IPS-18a (cell line): ENCODE measurements around the gene PPP3R1.

ENCODE experiments used
- H3K27ac ChIP-seq: one replicate; pipeline ENCODE4 v1.5.1; 2013; ENCODE audit warnings: low read length
- H3K27me3 ChIP-seq: one replicate; pipeline ENCODE4 v1.6.1; 2013; ENCODE audit warnings: mild to moderate bottlenecking, low read length; ENCODE audit not compliant: control insufficient read depth, insufficient read depth
- H3K36me3 ChIP-seq: one replicate; pipeline ENCODE4 v1.6.1; 2013; ENCODE audit warnings: low read depth, low read length; ENCODE audit not compliant: control insufficient read depth
- H3K4me1 ChIP-seq: one replicate; pipeline ENCODE4 v1.6.1; 2013; ENCODE audit warnings: low read depth, low read length; ENCODE audit not compliant: control insufficient read depth
- H3K4me3 ChIP-seq: one replicate; pipeline ENCODE4 v1.5.1; 2013; ENCODE audit warnings: low read length
- H3K9ac ChIP-seq: one replicate; pipeline ENCODE4 v1.6.1; 2013; ENCODE audit warnings: mild to moderate bottlenecking, low read length, moderate library complexity
- H3K9me3 ChIP-seq: one replicate; pipeline ENCODE4 v1.6.1; 2013; ENCODE audit warnings: low read depth, low read length; ENCODE audit not compliant: control insufficient read depth

PPP3R1 gene

DNA sequence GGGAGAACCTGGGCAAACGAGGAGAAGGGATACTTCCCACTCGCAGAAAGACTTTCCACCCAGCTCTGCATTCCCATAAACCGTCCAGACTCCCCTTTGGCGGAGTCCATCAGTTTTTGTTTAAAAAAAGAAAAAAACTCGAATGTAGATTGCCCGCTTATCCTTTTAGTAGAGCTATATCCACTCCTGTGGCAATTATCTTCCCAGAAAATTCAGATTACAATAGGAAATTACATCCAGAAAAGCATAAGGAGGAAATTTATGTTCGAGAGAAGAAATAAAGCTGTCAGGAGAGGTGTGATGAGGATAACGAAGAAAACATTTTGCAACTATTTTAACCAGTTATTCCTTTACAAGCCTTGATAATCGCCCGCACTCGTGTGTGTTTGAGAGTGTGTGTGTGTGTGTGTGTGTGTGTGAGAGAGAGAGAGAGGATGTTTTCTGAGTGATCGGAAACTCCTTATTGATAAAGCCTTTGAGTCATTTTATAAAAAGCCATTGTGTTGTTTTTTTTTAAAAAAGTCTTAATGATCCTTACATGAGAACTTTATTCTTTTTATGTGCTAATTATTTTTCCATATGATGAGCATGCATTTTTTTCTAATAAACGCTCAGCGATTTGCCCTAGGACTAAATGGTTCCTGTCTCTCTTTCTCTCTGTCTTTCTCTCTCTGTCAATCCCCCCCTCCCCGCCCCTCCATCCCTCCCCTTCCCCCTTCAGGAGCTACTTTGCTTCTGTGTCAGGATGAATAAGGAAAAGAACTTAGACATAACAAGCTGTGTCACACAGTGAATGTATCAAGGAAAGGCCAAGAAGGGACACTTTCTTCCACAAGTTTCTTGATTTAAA is 1.1 kb upstream of the PPP3R1 start:
- no peaks in the 10 kb centered on the region for H3K9me3 ChIP-seq
- H3K4me1 ChIP-seq = peaks cover 23% of the 10 kb centered on the region
- peak overlapping the region; percentile 82 for H3K4me3 ChIP-seq
- peaks cover 3% of the 10 kb centered on the region for H3K36me3 ChIP-seq
- peak overlapping the region; percentile 73 for H3K9ac ChIP-seq
- no peak overlapping the region for H3K27ac ChIP-seq
- H3K27me3 ChIP-seq = no peaks in the 10 kb centered on the region

DNA sequence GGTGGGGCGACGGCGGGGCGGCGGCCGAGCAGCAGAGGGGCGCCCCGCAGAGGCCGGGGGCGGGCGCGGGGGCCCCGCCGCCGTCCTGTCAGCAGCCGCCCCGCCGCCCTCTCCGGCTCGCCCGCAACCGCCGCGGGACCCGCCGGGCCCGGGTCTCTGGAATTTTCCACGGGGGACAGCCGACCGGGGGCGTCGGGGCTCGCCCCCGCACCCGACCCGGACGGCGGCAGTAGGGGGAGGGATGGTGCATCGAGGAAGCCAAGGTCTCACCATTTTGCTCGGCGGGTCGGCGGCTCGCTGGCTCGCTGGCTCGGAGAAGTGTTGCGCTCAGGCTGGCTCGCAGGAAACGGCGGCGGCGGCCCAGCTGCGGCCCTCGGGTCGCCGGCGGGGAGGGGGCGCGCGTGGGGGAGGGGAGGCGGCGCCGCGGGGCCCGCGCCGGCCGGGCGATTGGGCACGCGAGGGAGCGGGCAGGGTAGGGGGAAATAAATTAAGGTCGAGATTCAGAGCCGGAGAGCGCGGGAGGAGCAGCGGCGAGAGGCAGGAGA is 405 bp downstream of the PPP3R1 start:
- peak overlapping the region; percentile 98 for H3K4me3 ChIP-seq
- peaks cover 3% of the 10 kb centered on the region for H3K36me3 ChIP-seq
- H3K9me3 ChIP-seq = no peaks in the 10 kb centered on the region
- H3K9ac ChIP-seq = peak overlapping the region; percentile 76
- H3K27ac ChIP-seq = no peak overlapping the region
- no peaks in the 10 kb centered on the region for H3K27me3 ChIP-seq
- H3K4me1 ChIP-seq = peaks cover 22% of the 10 kb centered on the region

DNA sequence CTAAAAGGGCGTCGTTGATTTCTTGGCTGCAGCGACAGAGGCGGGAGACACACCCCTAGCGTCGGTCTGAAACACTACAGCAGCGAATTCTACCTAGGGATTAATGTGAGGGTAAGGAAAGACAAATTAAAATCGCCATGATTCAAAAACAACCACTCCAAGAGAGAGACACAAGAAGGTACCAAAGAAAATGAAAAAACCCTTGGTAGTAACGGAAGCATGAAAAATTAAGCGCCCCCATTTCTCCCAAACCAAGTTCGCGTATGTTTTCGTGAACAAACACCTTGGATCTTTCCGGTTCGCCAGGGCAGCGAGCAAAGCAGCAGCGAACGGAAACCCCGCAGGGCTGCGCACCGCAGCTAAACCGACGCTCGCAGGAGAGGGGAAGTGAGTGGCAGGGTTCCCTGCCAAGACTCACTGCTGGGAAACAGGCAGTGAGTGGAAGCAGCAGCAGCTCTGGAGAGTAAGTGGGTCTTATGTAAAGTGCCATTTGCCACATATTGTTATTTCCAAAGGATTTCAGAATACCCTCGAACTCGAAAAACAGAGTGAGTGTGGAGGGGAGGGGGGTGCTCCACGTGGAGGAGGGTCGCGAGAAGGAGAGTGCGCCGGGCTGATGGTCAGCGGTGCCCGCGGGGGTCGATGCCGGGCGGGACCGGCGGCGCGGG is 1.0 kb downstream of the PPP3R1 start:
- H3K4me3 ChIP-seq = peak overlapping the region; percentile 98
- H3K36me3 ChIP-seq = peaks cover 3% of the 10 kb centered on the region

DNA sequence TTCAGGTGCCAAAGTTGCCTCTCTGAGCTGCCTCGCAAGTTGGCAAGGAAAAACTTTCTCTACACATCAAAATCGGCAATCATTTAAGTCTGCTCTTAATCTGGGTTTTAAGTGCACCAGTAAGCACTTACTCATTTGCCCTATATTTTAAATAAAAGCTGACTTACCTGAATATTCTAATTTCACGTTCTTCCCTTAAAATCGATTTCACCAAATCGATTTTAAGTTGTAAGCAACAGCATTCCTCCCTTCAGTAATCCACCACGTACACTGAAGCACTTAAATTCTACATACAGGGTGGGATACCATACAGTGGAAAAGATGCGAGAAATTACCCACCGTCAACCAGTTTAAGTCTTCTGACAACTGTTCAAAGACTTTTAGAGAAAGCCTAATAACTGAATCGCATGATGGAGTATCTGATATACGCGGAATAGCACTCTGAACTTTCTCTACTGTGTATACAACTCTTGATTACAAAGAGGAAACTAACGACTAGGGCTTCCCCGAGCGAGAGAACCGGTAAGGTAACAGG is 1.6 kb downstream of the PPP3R1 start:
- Histone ChIP-seq H3K36me3 (peaks cover 3% of the 10 kb centered on the region), H3K4me1 (peaks cover 14% of the 10 kb centered on the region), H3K27ac (peak overlapping the region; percentile 28), H3K9ac (peak overlapping the region; percentile 76), H3K4me3 (peak overlapping the region; percentile 98), H3K9me3 (no peaks in the 10 kb centered on the region), H3K27me3 (no peaks in the 10 kb centered on the region)

More for the DNA sequence above, 1.0 kb downstream of the PPP3R1 start:
- H3K9ac ChIP-seq = peak overlapping the region; percentile 76
- H3K27ac ChIP-seq = peak overlapping the region; percentile 28
- H3K9me3 ChIP-seq = no peaks in the 10 kb centered on the region
- H3K4me1 ChIP-seq = peaks cover 18% of the 10 kb centered on the region
- H3K27me3 ChIP-seq = no peaks in the 10 kb centered on the region

DNA sequence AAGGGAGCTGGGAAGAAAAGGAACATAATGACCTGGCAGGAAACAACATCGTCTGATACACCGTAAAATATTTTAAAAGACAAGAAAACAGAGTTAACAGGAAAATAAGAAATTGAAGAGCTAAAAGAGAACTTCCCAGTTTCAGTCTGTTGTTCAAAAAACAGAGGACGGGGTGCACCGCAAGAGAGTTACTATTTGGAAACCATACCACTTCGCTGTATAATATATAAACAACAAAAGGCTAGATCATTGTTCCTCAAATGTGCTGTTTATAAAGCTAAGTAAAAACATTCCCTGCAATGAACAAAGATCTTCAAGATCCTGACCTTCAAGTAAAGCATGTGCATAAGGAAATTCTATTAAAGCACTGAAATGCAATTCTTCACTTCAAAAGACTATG is 2.1 kb downstream of the PPP3R1 start:
- H3K36me3 ChIP-seq = peaks cover 3% of the 10 kb centered on the region
- H3K9me3 ChIP-seq = no peaks in the 10 kb centered on the region
- H3K27me3 ChIP-seq = no peaks in the 10 kb centered on the region
- peaks cover 13% of the 10 kb centered on the region for H3K4me1 ChIP-seq
- peak overlapping the region; percentile 98 for H3K4me3 ChIP-seq
- H3K9ac ChIP-seq = peak overlapping the region; percentile 76
- peak overlapping the region; percentile 28 for H3K27ac ChIP-seq

DNA sequence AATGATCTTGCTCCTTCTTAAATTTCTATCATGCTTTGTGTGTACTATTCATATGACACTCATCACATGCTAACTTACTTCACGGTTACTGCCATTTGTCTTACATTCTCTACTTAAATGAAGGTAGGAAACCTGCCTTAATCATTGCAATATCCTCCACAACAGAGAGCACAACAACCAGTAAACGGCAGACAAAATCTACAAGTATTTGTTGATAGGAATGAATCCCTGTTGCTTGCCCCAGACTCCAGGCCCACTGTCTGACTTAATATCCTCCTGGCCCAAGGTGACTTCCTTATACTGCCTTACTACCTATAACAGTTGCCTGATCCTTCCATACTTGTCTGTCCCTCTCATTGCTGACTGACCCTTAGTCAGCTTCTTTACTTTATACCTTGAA is 3.5 kb downstream of the PPP3R1 start:
- Histone ChIP-seq H3K27ac (no peak overlapping the region), H3K27me3 (no peaks in the 10 kb centered on the region), H3K36me3 (peaks cover 3% of the 10 kb centered on the region), H3K9ac (no peak overlapping the region), H3K4me3 (no peak overlapping the region), H3K4me1 (peaks cover 13% of the 10 kb centered on the region), H3K9me3 (no peaks in the 10 kb centered on the region)

DNA sequence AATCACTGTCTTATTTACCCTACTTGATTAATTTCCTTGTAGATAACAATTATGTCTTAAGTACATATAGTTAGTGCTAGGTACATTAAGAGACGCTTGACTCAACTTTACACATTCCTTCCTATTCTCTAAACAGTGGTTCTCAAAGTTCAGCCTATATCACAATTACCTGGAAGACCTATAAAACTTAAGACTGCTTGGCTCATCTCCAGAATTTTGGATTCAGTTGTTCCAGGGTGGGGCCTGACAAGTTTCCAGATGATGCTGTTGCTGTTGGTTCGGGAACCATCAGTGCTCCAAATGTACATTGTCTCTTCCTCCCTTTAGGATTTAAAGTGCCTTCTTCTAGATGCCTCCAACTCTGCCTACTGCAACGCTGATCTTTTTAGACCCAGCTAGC is 4.0 kb downstream of the PPP3R1 start:
- Histone ChIP-seq H3K27ac (no peak overlapping the region), H3K9ac (no peak overlapping the region), H3K27me3 (no peaks in the 10 kb centered on the region), H3K36me3 (peaks cover 3% of the 10 kb centered on the region), H3K4me3 (no peak overlapping the region), H3K4me1 (peaks cover 13% of the 10 kb centered on the region), H3K9me3 (no peaks in the 10 kb centered on the region)

DNA sequence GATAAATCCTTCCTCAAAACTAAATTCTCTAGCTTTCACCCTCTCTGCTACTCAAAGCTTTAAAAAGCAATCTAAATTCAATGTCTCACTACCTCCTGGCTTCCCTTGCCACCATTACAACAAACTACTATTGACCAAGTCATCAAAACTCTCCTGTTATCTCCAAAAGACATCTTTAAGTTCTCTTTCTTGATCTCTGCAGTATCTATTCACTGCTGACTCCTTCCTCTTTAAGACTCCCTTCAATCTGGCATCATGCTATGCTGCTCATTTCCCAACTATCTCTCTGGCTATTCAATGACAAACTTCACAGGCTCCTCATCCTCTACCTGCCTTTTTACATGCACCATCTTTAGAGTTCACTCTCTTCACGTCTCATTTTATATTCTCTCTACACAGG is 5.9 kb downstream of the PPP3R1 start:
- Histone ChIP-seq H3K9me3 (no peaks in the 10 kb centered on the region), H3K4me1 (peaks cover 13% of the 10 kb centered on the region), H3K4me3 (no peak overlapping the region), H3K27ac (no peak overlapping the region), H3K9ac (no peak overlapping the region), H3K36me3 (peaks cover 3% of the 10 kb centered on the region), H3K27me3 (no peaks in the 10 kb centered on the region)

DNA sequence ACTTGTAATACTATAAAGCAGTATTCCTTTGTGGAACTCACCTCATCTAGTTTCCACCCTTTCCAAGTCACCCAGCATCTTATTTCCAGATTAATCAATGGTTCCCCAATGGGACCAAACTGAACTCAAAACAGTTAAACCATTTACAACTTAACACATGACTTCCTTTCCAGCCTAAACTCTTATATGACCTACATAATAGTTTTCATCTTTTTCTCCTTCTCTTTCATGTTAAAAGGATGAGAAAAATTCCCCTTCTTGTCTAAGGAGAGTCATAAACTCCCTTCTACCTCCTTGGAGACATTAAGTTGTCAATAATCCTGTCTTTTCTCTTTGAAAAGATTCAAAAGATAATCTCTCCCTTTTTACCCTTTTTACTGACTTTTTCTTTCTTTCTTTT is 6.7 kb downstream of the PPP3R1 start:
- H3K9ac ChIP-seq = no peak overlapping the region
- no peaks in the 10 kb centered on the region for H3K9me3 ChIP-seq
- no peak overlapping the region for H3K4me3 ChIP-seq

DNA sequence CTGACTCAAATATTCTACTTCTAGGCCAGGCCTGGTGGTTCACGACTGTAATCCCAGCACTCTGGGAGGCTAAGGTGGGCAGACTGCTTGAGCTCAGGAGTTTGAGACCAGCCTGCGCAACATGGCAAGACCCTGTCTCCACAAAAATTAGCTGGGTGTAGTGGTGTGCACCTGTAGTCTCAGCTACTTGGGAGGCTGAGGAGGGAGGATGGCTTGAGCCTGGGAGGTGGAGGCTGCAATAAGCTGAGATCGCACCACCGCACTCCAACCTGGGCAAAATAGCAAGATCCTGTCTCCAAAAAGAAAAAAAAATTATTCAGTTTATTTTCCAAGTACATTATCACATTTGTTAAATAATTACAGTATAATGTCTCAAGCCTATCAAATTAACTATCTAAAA is 7.3 kb downstream of the PPP3R1 start:
- no peak overlapping the region for H3K9ac ChIP-seq
- H3K9me3 ChIP-seq = no peaks in the 10 kb centered on the region
- no peaks in the 10 kb centered on the region for H3K27me3 ChIP-seq
- H3K4me3 ChIP-seq = no peak overlapping the region
- peaks cover 11% of the 10 kb centered on the region for H3K4me1 ChIP-seq
- no peak overlapping the region for H3K27ac ChIP-seq
- H3K36me3 ChIP-seq = peaks cover 3% of the 10 kb centered on the region

More for the DNA sequence above, 6.7 kb downstream of the PPP3R1 start:
- Histone ChIP-seq H3K36me3 (peaks cover 3% of the 10 kb centered on the region), H3K27ac (no peak overlapping the region), H3K27me3 (no peaks in the 10 kb centered on the region), H3K4me1 (peaks cover 15% of the 10 kb centered on the region)

DNA sequence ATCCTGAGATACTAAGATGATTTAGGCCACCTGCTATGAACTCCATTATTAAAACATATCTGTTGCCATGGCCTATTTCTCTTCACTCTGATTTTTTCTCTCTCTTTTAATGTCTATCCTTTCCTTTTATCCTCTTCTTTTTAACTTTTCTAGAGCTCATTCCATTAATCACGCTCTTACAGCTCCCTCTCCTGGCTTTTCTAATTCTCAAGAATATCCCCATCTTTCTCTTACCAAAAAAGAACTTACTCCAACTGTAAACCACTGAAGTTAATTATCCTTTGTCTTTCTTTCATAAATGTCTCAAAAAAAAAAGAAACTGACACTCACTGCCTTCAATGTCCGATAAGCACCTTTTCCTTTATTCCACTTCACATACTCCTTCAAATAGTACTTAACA is 7.9 kb downstream of the PPP3R1 start:
- Histone ChIP-seq H3K9me3 (no peaks in the 10 kb centered on the region), H3K27me3 (no peaks in the 10 kb centered on the region)

More for the DNA sequence above, 7.9 kb downstream of the PPP3R1 start:
- H3K4me1 ChIP-seq = peaks cover 6% of the 10 kb centered on the region
- H3K9ac ChIP-seq = no peak overlapping the region
- H3K27ac ChIP-seq = no peak overlapping the region
- no peak overlapping the region for H3K4me3 ChIP-seq
- H3K36me3 ChIP-seq = no peaks in the 10 kb centered on the region
